Nephron progenitor cell (in vitro differentiated cells): ENCODE data around the gene TTYH3.
A peak's percentile ranks its signal among the peaks of the same experiment; 100 is the strongest.
"Not testable (repeated sequence)": the region's sequence is repeated elsewhere in the genome, so short reads cannot be mapped to it uniquely, and the experiment has no call there.

Experiments used
- DNase-seq: peaks from one replicate; pipeline ENCODE4 v3.0.0; 2021
- H3K27ac Mint-ChIP-seq: 2 replicates; pipeline ENCODE4 v1.8.0; 2021; ENCODE audit warnings: mild to moderate bottlenecking, moderate library complexity, mixed read lengths
- H3K27me3 Mint-ChIP-seq: 2 replicates; pipeline ENCODE4 v1.8.0; 2021; ENCODE audit warnings: mild to moderate bottlenecking, low read depth, mixed read lengths; ENCODE audit not compliant: poor library complexity
- H3K36me3 Mint-ChIP-seq: 2 replicates; pipeline ENCODE4 v1.8.0; 2021; ENCODE audit warnings: low read depth, mixed read lengths
- H3K4me1 Mint-ChIP-seq: 2 replicates; pipeline ENCODE4 v1.8.0; 2021; ENCODE audit warnings: mixed read lengths
- H3K4me3 Mint-ChIP-seq: 2 replicates; pipeline ENCODE4 v1.8.0; 2021; ENCODE audit warnings: mild to moderate bottlenecking, moderate library complexity, mixed read lengths
- H3K9me3 Mint-ChIP-seq: 2 replicates; pipeline ENCODE4 v1.8.0; 2021; ENCODE audit warnings: mild to moderate bottlenecking, moderate library complexity, mixed read lengths
- TF ChIP-seq, protein P1 (sequence below): fragments of 200-600 bp; sonication (generic); IDR thresholded peaks from 2 replicates; pipeline ENCODE4 v1.5.0; 2021; ENCODE audit warnings: antibody characterized with exemption

The TTYH3 gene

DNA sequence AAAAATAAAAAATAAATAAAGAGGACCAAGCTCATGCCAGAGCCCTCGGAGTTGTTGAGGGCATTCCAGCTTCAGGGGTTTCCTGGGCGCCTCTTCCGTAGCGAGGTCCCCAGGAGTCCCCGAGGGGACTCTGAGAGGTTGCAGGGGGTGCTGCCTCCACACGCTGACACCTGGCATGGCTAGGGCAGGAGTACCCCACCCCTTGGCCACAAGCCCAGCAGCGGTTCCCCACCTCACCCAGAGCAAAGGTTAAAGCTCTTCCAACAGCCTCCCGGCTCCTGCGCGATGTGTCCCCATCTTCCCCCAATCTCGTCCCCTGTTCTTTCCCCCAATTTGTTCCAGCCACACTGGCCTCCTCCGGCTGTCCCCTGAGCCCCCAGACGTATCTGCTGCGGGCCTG lies 60.8 kb downstream of the TTYH3 start:
- DNase-seq = no peak
- peaks cover 49% of the 10 kb centered on the region for H3K27me3 Mint-ChIP-seq
- no peak overlapping the region for H3K27ac Mint-ChIP-seq
- H3K4me3 Mint-ChIP-seq = no peak overlapping the region
- no peaks in the 10 kb centered on the region for H3K36me3 Mint-ChIP-seq
- peaks cover 14% of the 10 kb centered on the region for H3K4me1 Mint-ChIP-seq
- TF ChIP-seq, protein P1, sequence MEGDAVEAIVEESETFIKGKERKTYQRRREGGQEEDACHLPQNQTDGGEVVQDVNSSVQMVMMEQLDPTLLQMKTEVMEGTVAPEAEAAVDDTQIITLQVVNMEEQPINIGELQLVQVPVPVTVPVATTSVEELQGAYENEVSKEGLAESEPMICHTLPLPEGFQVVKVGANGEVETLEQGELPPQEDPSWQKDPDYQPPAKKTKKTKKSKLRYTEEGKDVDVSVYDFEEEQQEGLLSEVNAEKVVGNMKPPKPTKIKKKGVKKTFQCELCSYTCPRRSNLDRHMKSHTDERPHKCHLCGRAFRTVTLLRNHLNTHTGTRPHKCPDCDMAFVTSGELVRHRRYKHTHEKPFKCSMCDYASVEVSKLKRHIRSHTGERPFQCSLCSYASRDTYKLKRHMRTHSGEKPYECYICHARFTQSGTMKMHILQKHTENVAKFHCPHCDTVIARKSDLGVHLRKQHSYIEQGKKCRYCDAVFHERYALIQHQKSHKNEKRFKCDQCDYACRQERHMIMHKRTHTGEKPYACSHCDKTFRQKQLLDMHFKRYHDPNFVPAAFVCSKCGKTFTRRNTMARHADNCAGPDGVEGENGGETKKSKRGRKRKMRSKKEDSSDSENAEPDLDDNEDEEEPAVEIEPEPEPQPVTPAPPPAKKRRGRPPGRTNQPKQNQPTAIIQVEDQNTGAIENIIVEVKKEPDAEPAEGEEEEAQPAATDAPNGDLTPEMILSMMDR = no peak
- no peaks in the 10 kb centered on the region for H3K9me3 Mint-ChIP-seq

DNA sequence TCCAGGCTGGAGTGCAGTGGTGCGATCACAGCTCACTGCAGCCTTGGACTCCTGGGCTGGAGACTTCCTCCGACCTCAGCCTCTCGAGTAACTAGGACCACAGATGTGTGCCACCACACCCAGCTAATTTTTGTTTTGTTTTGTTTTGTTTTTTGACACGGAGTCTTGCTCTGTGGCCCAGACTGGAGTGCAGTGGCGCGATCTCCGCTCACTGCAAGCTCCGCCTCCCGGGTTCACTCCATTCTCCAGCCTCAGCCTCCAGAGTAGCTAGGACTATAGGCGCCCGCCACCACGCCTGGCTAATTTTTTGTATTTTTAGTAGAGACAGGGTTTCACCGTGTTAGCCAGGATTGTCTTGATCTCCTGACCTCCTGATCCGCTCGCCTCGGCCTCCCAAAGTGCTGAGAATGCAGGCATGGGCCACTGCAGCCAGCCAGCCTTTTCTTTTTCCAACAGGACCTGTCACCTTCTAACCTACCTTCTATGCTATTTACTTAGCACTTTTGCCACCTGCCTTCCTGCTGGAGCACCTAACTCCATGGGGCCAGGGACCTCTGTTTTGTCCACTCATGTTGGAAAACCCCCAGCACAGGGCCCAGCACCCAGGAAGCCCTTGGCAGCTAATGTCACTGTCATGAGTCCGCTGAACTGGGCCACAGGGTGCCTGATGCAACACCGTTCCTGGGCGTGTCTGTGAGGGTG lies 61.8 kb downstream of the TTYH3 start:
- H3K4me3 Mint-ChIP-seq, H3K9me3 Mint-ChIP-seq, DNase-seq, H3K36me3 Mint-ChIP-seq: not testable (repeated sequence)
- Mint-ChIP-seq H3K27ac (peak overlapping the region; percentile 16), H3K4me1 (peaks cover 13% of the 10 kb centered on the region), H3K27me3 (peaks cover 42% of the 10 kb centered on the region)

DNA sequence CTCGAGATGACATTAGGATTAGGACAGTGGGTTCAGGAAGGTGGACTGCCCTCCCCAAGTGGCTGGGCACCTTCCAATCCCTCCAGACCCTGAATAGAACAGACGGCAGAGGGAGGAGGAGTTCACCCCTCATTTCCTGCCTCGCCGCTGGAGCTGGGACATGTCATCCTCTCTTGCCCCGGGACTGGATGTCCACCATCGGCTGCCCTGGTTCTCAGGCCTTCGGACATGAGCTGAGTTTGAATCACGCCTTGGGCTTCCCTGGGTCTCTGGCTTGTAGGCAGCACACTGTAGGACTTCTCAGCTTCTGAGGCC lies 62.3 kb downstream of the TTYH3 start:
- not testable (repeated sequence) for H3K27ac Mint-ChIP-seq, H3K4me1 Mint-ChIP-seq, H3K4me3 Mint-ChIP-seq, DNase-seq, H3K36me3 Mint-ChIP-seq, H3K9me3 Mint-ChIP-seq
- peaks cover 37% of the 10 kb centered on the region for H3K27me3 Mint-ChIP-seq

DNA sequence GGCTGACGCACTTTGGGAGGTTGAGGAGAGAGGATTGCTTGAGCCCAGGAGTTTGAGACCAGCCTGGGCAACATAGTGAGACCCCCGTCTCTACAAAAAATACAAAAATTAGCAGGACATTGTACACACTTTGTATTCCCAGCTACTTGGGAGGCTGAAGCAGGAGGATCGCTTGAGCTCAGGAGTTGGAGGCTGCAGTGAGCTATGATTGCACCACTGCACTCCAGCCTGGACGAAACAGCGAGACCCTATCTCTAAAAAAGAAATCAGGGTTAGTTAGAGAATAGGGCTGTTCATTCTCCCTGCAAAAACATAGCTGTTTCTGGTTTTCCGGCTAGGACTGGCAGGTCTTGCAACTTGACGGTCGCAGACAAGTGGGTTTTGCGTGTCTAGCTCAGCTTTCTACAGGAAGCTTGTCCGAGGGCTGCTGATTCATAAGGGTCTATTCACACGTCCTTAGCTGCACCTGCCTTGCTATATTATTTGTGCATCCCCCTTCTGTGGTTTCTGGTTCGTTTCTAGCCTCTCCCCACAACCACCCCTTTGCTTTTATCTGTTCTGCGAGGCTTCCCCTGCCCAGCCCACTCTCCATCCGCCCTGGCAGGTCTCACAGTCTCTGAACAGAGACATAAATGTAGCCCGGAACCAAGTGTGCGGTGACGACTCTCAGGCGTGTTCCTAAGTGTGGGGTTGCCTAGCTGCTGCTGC lies 66.9 kb downstream of the TTYH3 start:
- TF ChIP-seq, protein P1 = no peak
- Mint-ChIP-seq H3K9me3 (no peaks in the 10 kb centered on the region), H3K4me1 (peaks cover 12% of the 10 kb centered on the region), H3K27ac (no peak overlapping the region), H3K27me3 (peaks cover 4% of the 10 kb centered on the region), H3K36me3 (no peaks in the 10 kb centered on the region), H3K4me3 (no peak overlapping the region)
- DNase-seq = no peak

DNA sequence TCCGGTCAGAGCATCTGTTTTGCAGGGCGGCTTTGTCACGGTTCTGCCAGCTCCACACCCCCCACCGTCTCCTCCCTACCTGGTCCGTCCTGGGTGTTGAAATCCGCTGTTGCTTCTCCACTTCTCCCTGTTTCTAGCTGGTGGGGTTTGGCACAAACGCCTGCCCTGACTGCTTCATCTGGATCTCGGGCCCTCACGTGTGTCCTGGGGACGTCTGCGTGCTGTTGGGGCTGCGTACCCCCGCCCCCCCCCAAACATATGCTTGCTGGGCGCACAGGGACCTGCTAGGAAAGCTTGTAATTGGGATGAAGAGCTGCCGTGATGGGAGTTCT lies 67.5 kb downstream of the TTYH3 start:
- Mint-ChIP-seq H3K4me1 (peaks cover 6% of the 10 kb centered on the region), H3K36me3 (no peaks in the 10 kb centered on the region), H3K9me3 (no peaks in the 10 kb centered on the region), H3K4me3 (no peak overlapping the region), H3K27me3 (peaks cover 4% of the 10 kb centered on the region), H3K27ac (no peak overlapping the region)
- no peak for DNase-seq
- TF ChIP-seq, protein P1 = no peak

DNA sequence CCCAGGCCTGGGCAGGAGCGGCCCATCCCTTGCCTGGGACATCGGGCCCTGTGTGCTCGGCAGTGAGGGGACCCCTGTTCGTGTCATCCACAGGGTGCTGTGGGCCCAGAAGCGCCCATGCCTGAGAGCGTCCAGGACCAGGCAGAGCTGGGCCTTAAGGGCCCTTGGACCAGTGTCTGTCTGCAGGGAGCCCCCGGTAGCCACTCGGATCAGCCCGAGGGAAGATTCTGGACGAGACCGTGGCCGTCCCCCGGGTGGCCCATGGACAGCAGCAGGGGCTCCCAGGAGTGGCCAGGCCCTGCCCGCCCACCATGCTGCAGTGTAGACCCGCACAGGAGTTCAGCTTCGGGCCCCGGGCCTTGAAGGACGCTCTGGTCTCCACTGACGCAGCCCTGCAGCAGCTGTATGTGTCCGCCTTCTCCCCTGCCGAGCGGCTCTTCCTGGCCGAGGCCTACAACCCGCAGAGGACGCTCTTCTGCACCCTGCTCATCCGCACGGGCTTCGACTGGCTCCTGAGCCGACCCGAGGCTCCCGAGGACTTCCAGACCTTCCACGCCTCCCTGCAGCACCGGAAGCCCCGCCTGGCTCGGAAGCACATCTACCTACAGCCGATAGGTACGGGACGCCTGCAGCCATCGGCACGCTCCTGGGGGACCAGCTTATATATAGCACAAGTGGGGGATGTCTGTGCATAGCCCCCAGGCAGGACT lies 68.5 kb downstream of the TTYH3 start:
- no peak for DNase-seq
- H3K4me3 Mint-ChIP-seq = no peak overlapping the region
- H3K27me3 Mint-ChIP-seq = peaks cover 4% of the 10 kb centered on the region
- H3K4me1 Mint-ChIP-seq = peaks cover 7% of the 10 kb centered on the region
- H3K27ac Mint-ChIP-seq = no peak overlapping the region
- peaks cover 5% of the 10 kb centered on the region for H3K9me3 Mint-ChIP-seq
- peaks cover 5% of the 10 kb centered on the region for H3K36me3 Mint-ChIP-seq
- TF ChIP-seq, protein P1 = no peak
